BJ (cell line): Measurements from ENCODE around the gene ATP9B. TPM values are rescaled to one million over a fixed set of nuclear protein-coding genes. Genes with fewer than 3 reads are reported as not detected.

ENCODE experiments used
- CTCF ChIA-PET: fragments of 350-600 bp; formaldehyde crosslinking; extraction: SDS; loops from one replicate; lab custom pipeline; 2021; ENCODE audit warnings: antibody characterized with exemption, inconsistent platforms; lab: Yijun Ruan, JAX
- POLR2A ChIA-PET: fragments of 300-600 bp; sonication (Branson Sonifier 250); formaldehyde crosslinking; extraction: SDS; loops from one replicate; lab custom pipeline; 2021; ENCODE audit warnings: antibody characterized with exemption; lab: Charles Lee
- DNase-seq: peaks from one replicate; pipeline ENCODE4 v3.0.0-alpha.2; 2011; ENCODE audit warnings: low read depth
- H3K27me3 ChIP-seq: 2 replicates; pipeline ENCODE4 v1.6.0; 2011; ENCODE audit warnings: low read length; ENCODE audit not compliant: control insufficient read depth, insufficient read depth
- H3K36me3 ChIP-seq: 2 replicates; pipeline ENCODE4 v1.5.1; 2011; ENCODE audit warnings: low read length; ENCODE audit not compliant: control insufficient read depth, insufficient read depth
- H3K4me3 ChIP-seq: 2 replicates; pipeline ENCODE4 v1.5.1; 2011; ENCODE audit warnings: low read depth, mild to moderate bottlenecking, control low read depth, low read length
- polyA plus RNA-seq: library from polyadenylated mRNA; depleted of rRNA; stranded (reverse); fragments of >200 nt; gene quantifications from 2 replicates; pipeline ENCODE4 v1.2.3, GENCODE V29; 2011
- TF ChIP-seq, protein P1 (sequence below): IDR thresholded peaks from 2 replicates; pipeline ENCODE4 v1.5.1; 2011; ENCODE audit warnings: low read depth, mild to moderate bottlenecking, control low read depth, inconsistent platforms, low read length, moderate library complexity; ENCODE audit not compliant: insufficient read depth

Gene ATP9B
- polyA plus RNA-seq, 1 experiment: 17.4 TPM

DNA sequence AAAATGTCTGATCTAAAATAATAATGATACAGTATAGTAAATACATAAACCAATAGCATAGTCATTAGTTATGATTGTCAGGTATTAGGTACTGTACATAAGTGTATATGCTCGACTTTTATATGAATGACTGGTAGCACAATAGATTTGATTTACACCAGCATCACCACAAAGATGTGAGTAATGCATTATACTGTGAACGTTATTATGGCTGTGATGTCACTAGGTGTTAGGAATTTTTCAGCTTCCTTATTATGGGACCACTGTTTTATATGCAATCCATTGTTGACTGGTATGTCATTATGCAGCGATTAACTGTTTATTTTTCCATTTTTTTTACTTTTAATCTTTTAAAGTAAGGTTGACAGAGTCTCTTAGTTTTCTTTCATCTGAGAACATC is 23.7 kb downstream of the ATP9B start:
- TF ChIP-seq, protein P1, sequence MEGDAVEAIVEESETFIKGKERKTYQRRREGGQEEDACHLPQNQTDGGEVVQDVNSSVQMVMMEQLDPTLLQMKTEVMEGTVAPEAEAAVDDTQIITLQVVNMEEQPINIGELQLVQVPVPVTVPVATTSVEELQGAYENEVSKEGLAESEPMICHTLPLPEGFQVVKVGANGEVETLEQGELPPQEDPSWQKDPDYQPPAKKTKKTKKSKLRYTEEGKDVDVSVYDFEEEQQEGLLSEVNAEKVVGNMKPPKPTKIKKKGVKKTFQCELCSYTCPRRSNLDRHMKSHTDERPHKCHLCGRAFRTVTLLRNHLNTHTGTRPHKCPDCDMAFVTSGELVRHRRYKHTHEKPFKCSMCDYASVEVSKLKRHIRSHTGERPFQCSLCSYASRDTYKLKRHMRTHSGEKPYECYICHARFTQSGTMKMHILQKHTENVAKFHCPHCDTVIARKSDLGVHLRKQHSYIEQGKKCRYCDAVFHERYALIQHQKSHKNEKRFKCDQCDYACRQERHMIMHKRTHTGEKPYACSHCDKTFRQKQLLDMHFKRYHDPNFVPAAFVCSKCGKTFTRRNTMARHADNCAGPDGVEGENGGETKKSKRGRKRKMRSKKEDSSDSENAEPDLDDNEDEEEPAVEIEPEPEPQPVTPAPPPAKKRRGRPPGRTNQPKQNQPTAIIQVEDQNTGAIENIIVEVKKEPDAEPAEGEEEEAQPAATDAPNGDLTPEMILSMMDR: no peak
- Histone ChIP-seq H3K27me3 (no peaks in the 10 kb centered on the region), H3K36me3 (0 out of 2 replicates have a peak, but pooled peaks cover 1% of the 10 kb centered on the region), H3K4me3 (no peak overlapping the region)
- ChIA-PET CTCF (no interaction called here), POLR2A (no interaction called here)
- DNase-seq: no peak

- Histone ChIP-seq H3K4me3 (no peak overlapping the region), H3K36me3 (0 out of 2 replicates have a peak, but pooled peaks cover 1% of the 10 kb centered on the region), H3K27me3 (no peaks in the 10 kb centered on the region)
- ChIA-PET CTCF (interaction anchor here (0.7 kb wide), 1 partner anchor 59 kb away, joined by 3 read pairs; no protein-coding TSS in a partner anchor), POLR2A (no interaction called here)
- DNase-seq: no peak
- TF ChIP-seq, protein P1: no peak
Observed at GRCh38 chr18:79093986-79094385, 24.8 kb downstream of the ATP9B start.

- ChIA-PET CTCF (no interaction called here), POLR2A (no interaction called here)
- Histone ChIP-seq H3K4me3 (no peak overlapping the region), H3K27me3 (no peaks in the 10 kb centered on the region), H3K36me3 (0 out of 2 replicates have a peak, but pooled peaks cover 1% of the 10 kb centered on the region)
- DNase-seq: no peak
- TF ChIP-seq, protein P1: no peak
Observed at GRCh38 chr18:79095216-79095615, 26.0 kb downstream of the ATP9B start.

DNA sequence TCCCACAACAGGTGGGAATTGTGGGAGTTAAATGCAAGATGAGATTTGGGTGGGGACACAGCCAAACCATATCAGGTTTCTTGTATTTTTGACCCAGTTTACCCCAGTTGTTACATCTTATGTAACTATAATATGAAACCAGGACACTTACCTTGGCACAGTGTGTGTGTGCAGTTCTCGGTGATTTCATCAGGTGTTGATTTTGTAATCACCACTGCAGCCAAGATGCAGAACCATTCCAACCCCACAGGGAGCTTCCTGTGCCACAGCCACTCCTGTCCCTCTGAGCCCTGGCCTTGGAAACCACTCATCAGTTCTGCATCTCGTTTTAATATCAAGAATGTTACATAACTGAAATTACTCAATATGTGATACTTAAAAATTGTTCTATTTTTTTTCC is 31.8 kb downstream of the ATP9B start:
- H3K36me3 ChIP-seq: 0 out of 2 replicates have a peak, but pooled peaks cover 1% of the 10 kb centered on the region
- ChIA-PET CTCF (no interaction called here), POLR2A (no interaction called here)
- TF ChIP-seq, protein P1: no peak
- H3K4me3 ChIP-seq: no peak overlapping the region
- no peaks in the 10 kb centered on the region for H3K27me3 ChIP-seq
- no peak for DNase-seq

GRCh38 chr18:79102886-79103285 is 33.7 kb downstream of the ATP9B start:
- no peaks in the 10 kb centered on the region for H3K36me3 ChIP-seq
- H3K27me3 ChIP-seq: no peaks in the 10 kb centered on the region
- no peak for DNase-seq
- ChIA-PET POLR2A (no interaction called here), CTCF (no interaction called here)
- TF ChIP-seq, protein P1: no peak
- H3K4me3 ChIP-seq: no peak overlapping the region
